OCI-LY7 (cell line): Measurements from ENCODE around the gene RAD9A. TPM values are rescaled to one million over a fixed set of nuclear protein-coding genes. Genes with fewer than 3 reads are reported as not detected.

ENCODE experiments used
- BruUV-seq: library from RNA; stranded (reverse); fragments of 400-500 nt; replicated peaks from 2 replicates; lab custom pipeline; 2021; lab: Mats Ljungman, UMichigan
- CTCF ChIA-PET: fragments of 300-600 bp; sonication (Branson Sonifier 250); formaldehyde crosslinking; loops from one replicate; lab custom pipeline; 2022; ENCODE audit warnings: antibody characterized with exemption; ENCODE audit not compliant: unreplicated experiment; lab: Charles Lee
- POLR2A ChIA-PET: fragments of 300-600 bp; sonication (Branson Sonifier 250); formaldehyde crosslinking; loops from one replicate; lab custom pipeline; 2022; ENCODE audit warnings: antibody characterized with exemption; lab: Charles Lee
- DNase-seq: peaks from one replicate; pipeline ENCODE4 v3.0.0-alpha.2; 2015; ENCODE audit warnings: low spot score
- H2AFZ ChIP-seq: fragments of 200-600 bp; sonication (generic), shearing (Covaris generic); 2 replicates; pipeline ENCODE4 v1.6.1; 2014; ENCODE audit warnings: mild to moderate bottlenecking, antibody characterized with exemption, low read length, moderate library complexity
- H3K27ac ChIP-seq: fragments of 200-600 bp; sonication (generic); 2 replicates; pipeline ENCODE4 v1.5.1; 2014; ENCODE audit warnings: mixed run types, low read depth, mild to moderate bottlenecking, moderate library complexity, low read length, inconsistent platforms; ENCODE audit not compliant: poor library complexity, severe bottlenecking
- H3K36me3 ChIP-seq: fragments of 200-600 bp; sonication (generic); 2 replicates; pipeline ENCODE4 v1.6.1; 2014; ENCODE audit warnings: mild to moderate bottlenecking, antibody characterized with exemption, low read length, moderate library complexity, mixed read lengths; ENCODE audit not compliant: insufficient read depth
- H3K4me1 ChIP-seq: fragments of 200-600 bp; sonication (generic); 2 replicates; pipeline ENCODE4 v1.5.1; 2014; ENCODE audit warnings: mild to moderate bottlenecking, low read length; ENCODE audit not compliant: insufficient read depth, poor library complexity, severe bottlenecking
- H3K4me2 ChIP-seq: fragments of 200-600 bp; sonication (generic); 2 replicates; pipeline ENCODE4 v1.6.1; 2014; ENCODE audit warnings: mild to moderate bottlenecking, low read length
- H3K4me3 ChIP-seq: fragments of 200-600 bp; sonication (generic); 2 replicates; pipeline ENCODE4 v1.5.1; 2014; ENCODE audit warnings: mild to moderate bottlenecking, low read depth, low read length; ENCODE audit not compliant: poor library complexity, severe bottlenecking
- H3K79me2 ChIP-seq: fragments of 200-600 bp; sonication (generic); 2 replicates; pipeline ENCODE4 v1.6.1; 2016; ENCODE audit warnings: low read depth, mild to moderate bottlenecking, low read length, moderate library complexity, mixed read lengths; ENCODE audit not compliant: insufficient read depth
- H3K9me2 ChIP-seq: fragments of 200-600 bp; sonication (generic); 2 replicates; pipeline ENCODE4 v1.6.1; 2016; ENCODE audit warnings: mild to moderate bottlenecking, low read length, mixed read lengths; ENCODE audit not compliant: insufficient read depth
- H3K9me3 ChIP-seq: fragments of 200-600 bp; sonication (generic); 2 replicates; pipeline ENCODE4 v1.6.1; 2014; ENCODE audit warnings: mild to moderate bottlenecking, mixed run types, low read length, mixed read lengths
- H4K20me1 ChIP-seq: fragments of 200-600 bp; sonication (generic); 2 replicates; pipeline ENCODE4 v1.6.1; 2014; ENCODE audit warnings: mild to moderate bottlenecking, antibody characterized with exemption, low read length, moderate library complexity, mixed read lengths; ENCODE audit not compliant: insufficient read depth
- EZH2phosphoT487 ChIP-seq: fragments of 200-600 bp; sonication (generic); IDR thresholded peaks from 2 replicates; pipeline ENCODE4 v1.6.1; 2018; ENCODE audit warnings: low read depth, borderline replicate concordance, mild to moderate bottlenecking, mixed run types, antibody characterized with exemption, low read length, moderate library complexity, mixed read lengths
- intact Hi-C: fragments of 100-400 bp; cut with micrococcal nuclease; formaldehyde crosslinking; loops from one replicate; pipeline ENCODE4 v1.10.0; 2022; ENCODE audit not compliant: unreplicated experiment
- total RNA-seq, 2 experiments: library from RNA; depleted of rRNA in 1 of 2; stranded (reverse); fragments of >200 nt in 1 of 2; shearing (Covaris generic) in 1 of 2; gene quantifications; 2 replicates each; pipeline ENCODE4 v1.2.3, GENCODE V29; 2014 to 2022
- TF ChIP-seq, protein P1 (sequence below): fragments of 200-600 bp; sonication (generic); conservative IDR thresholded peaks from 2 replicates; pipeline ENCODE4 v1.5.1; 2014; ENCODE audit warnings: mild to moderate bottlenecking, antibody characterized with exemption, low read length, moderate library complexity, mixed read lengths

RAD9A gene
- total RNA-seq, 2 experiments from 2014 or later = 51.0 to 62.2 TPM

DNA sequence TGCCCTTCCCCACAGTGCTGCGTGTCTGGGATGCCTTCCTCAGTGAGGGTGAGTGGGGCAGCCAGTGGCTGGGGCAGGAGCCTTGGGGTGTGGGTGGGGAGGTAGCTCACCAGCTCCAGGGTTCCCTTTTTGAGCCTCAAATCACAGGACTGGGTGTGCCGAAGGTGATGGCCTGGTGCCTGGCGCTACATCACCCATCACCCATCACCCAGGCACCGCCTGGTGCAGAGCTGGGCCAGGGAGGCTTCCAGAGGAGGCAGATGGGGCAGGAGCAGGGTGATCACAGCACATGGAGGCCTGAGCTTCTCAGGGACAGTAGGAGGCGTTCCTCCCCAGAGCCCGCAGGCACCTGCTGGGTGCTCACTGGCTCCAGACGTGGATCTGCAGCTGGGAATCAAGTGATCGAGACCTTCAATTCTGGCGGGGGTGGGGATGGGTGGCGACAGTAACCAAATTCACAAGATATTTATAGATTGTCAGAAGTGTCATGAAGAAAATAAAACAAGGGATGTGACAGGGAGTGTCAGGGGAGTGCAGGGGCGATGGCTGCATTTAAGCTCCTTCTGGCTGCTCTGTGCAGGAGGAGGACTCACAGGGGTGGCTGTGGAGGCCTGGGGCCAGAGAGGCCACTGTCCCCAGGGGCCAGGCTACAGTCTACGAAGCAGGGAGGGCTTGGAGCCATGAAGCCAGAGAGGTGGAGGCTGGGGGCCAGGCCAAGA is 15.3 kb downstream of the RAD9A start:
- peak overlapping the region; percentile 79 for H3K4me3 ChIP-seq
- CTCF ChIA-PET = interaction anchor here (0.6 to 1.0 kb wide), 3 partner anchors 13 to 970 kb away, joined by 3 read pairs; partner anchors contain the start of gene TMEM134

DNA sequence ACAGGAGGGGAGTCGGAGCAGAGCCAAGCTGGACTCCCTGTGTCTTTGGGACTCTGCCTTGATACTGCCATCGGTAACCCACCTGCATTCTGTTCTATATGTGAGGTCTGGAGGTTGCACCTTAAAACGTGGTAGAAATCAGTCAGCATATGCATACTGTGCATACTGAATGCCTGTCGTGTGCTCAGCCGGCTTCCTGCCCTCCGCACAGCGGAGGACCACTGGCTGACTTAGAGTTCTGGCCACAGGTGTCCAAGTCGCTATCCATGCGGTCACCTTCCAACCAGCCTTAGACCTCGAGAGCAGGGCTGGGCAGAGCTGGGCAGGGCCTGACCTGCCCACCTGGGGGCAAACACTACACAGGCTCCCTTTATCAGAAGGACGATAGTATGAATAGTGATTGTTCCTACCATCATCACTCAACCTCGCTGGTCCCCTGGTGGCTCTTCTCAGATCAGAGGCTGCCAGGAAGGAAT is 15.9 kb downstream of the RAD9A start:
- H3K4me1 ChIP-seq = peaks cover 89% of the 10 kb centered on the region
- no peaks in the 10 kb centered on the region for H3K9me2 ChIP-seq
- TF ChIP-seq, protein P1, sequence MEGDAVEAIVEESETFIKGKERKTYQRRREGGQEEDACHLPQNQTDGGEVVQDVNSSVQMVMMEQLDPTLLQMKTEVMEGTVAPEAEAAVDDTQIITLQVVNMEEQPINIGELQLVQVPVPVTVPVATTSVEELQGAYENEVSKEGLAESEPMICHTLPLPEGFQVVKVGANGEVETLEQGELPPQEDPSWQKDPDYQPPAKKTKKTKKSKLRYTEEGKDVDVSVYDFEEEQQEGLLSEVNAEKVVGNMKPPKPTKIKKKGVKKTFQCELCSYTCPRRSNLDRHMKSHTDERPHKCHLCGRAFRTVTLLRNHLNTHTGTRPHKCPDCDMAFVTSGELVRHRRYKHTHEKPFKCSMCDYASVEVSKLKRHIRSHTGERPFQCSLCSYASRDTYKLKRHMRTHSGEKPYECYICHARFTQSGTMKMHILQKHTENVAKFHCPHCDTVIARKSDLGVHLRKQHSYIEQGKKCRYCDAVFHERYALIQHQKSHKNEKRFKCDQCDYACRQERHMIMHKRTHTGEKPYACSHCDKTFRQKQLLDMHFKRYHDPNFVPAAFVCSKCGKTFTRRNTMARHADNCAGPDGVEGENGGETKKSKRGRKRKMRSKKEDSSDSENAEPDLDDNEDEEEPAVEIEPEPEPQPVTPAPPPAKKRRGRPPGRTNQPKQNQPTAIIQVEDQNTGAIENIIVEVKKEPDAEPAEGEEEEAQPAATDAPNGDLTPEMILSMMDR = no peak
- no peak for TF ChIP-seq EZH2phosphoT487
- no peaks in the 10 kb centered on the region for H4K20me1 ChIP-seq
- no peaks in the 10 kb centered on the region for H3K9me3 ChIP-seq
- H3K4me3 ChIP-seq = peak overlapping the region; percentile 79
- intact Hi-C loops = loop anchor here (2.0 to 10.0 kb wide), 4 partner anchors 29 to 237 kb away; partner anchors contain the start of genes PTPRCAP and TMEM134
- POLR2A ChIA-PET = interaction anchor here (0.7 to 2.0 kb wide), 6 partner anchors 11 to 78 kb away, joined by 3 to 7 read pairs (median 4); partner anchors contain the start of gene PTPRCAP
- H3K4me2 ChIP-seq = peak overlapping the region; percentile 73
- CTCF ChIA-PET = interaction anchor here (1.0 kb wide), 1 partner anchor 61 kb away, joined by 3 read pairs; the partner anchor contains the start of gene TMEM134
- H2AFZ ChIP-seq = no peak overlapping the region
- H3K79me2 ChIP-seq = peaks cover 36% of the 10 kb centered on the region; the same call in 1 of the 2 replicates
- peak overlapping the region; percentile 97 for H3K27ac ChIP-seq
- no TSS peak for BruUV-seq
- peaks cover 47% of the 10 kb centered on the region for H3K36me3 ChIP-seq
- DNase-seq = no peak

More for the DNA sequence above, 15.3 kb downstream of the RAD9A start:
- Histone ChIP-seq H3K27ac (peak overlapping the region; percentile 97), H3K4me1 (peaks cover 89% of the 10 kb centered on the region), H3K9me3 (no peaks in the 10 kb centered on the region), H3K79me2 (peaks cover 36% of the 10 kb centered on the region; the same call in 1 of the 2 replicates), H3K36me3 (peaks cover 47% of the 10 kb centered on the region), H4K20me1 (no peaks in the 10 kb centered on the region), H2AFZ (no peak overlapping the region), H3K4me2 (peak overlapping the region; percentile 73), H3K9me2 (no peaks in the 10 kb centered on the region)
- intact Hi-C loops = loop anchor here (10.0 kb wide), 1 partner anchor 238 kb away; no protein-coding TSS in a partner anchor
- POLR2A ChIA-PET = interaction anchor here (0.6 to 2.0 kb wide), 9 partner anchors 11 to 78 kb away, joined by 3 to 7 read pairs (median 4); partner anchors contain the start of gene PTPRCAP
- no peak for TF ChIP-seq EZH2phosphoT487
- TF ChIP-seq, protein P1 = peak; percentile 62
- no TSS peak for BruUV-seq
- DNase-seq = peak; percentile 68
